ENCODE data around the gene HSPG2.
A peak's percentile ranks its signal among the peaks of the same experiment; 100 is the strongest.

The HSPG2 gene

GRCh38 chr1:21898326-21899200, 38.5 kb downstream of the HSPG2 start:
- no peak for DNase-seq (ENCODE audit: low spot score)

- no peak for DNase-seq (ENCODE audit: low spot score)
These were observed 39.3 kb downstream of the HSPG2 start for GRCh38 chr1:21897844-21898243.

- DNase-seq (ENCODE audit: low spot score) = peak; percentile 48
These were observed 40.2 kb downstream of the HSPG2 start for GRCh38 chr1:21896652-21897532.

- no peak for DNase-seq (ENCODE audit: low spot score)
These were observed 41.1 kb downstream of the HSPG2 start for GRCh38 chr1:21896026-21896425.

- no peak for DNase-seq (ENCODE audit: low spot score)
These were observed 42.9 kb downstream of the HSPG2 start for GRCh38 chr1:21894034-21894881.

GRCh38 chr1:21893046-21893805, 43.9 kb downstream of the HSPG2 start:
- no peak for DNase-seq (ENCODE audit: low spot score)

- peak; percentile 69 for DNase-seq (ENCODE audit: low spot score)
These were observed 45.3 kb downstream of the HSPG2 start for GRCh38 chr1:21891621-21892479.

GRCh38 chr1:21891081-21891480, 46.0 kb downstream of the HSPG2 start:
- DNase-seq (ENCODE audit: low spot score) = no peak

- no peak for DNase-seq (ENCODE audit: low spot score)
These were observed 48.6 kb downstream of the HSPG2 start for GRCh38 chr1:21888500-21888899.

GRCh38 chr1:21887796-21888195, 49.3 kb downstream of the HSPG2 start:
- no peak for DNase-seq (ENCODE audit: low spot score)

GRCh38 chr1:21887216-21887736, 49.8 kb downstream of the HSPG2 start:
- no peak for DNase-seq (ENCODE audit: low spot score)

GRCh38 chr1:21886486-21887215, 50.5 kb downstream of the HSPG2 start:
- no peak for DNase-seq (ENCODE audit: low spot score)

GRCh38 chr1:21885236-21886037, 51.7 kb downstream of the HSPG2 start:
- no peak for DNase-seq (ENCODE audit: low spot score)

GRCh38 chr1:21884456-21885235, 52.5 kb downstream of the HSPG2 start:
- DNase-seq (ENCODE audit: low spot score) = no peak

- no peak for DNase-seq (ENCODE audit: low spot score)
These were observed 54.2 kb downstream of the HSPG2 start for GRCh38 chr1:21882721-21883415.

- DNase-seq (ENCODE audit: low spot score) = no peak
These were observed 55.9 kb downstream of the HSPG2 start for GRCh38 chr1:21881250-21881649.

- no peak for DNase-seq (ENCODE audit: low spot score)
These were observed 56.5 kb downstream of the HSPG2 start for GRCh38 chr1:21880619-21880970.

Data from SW480 (cell line).